ENCODE results near the gene PCNX2.

DNA sequence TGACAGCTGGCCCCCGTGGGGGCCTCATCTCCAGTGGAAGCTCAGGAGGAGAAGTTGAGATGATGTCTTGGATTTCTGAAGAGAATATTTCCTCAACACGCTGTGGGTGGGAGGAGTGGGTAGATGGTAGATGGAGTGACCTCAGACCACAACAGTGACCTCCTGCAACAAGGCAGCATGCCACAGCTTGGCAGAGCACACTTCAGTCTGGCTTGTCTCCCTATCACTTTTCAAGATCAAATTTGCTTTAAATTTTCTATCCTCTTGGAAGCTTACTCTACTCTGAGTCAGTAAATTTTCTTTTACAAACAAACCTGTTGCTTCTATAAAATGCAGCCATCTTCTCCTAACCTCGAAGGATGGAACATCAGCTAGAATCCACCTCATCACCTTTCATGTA lies 285.4 kb downstream of the PCNX2 start:
- TF ChIP-seq POLR2A (IDR thresholded peaks at IDR 0.05) (no peak), EP300 (IDR thresholded peaks at IDR 0.05) (no peak), POLR2AphosphoS5 (IDR thresholded peaks at IDR 0.05) (no peak)
- TF ChIP-seq, protein P1, sequence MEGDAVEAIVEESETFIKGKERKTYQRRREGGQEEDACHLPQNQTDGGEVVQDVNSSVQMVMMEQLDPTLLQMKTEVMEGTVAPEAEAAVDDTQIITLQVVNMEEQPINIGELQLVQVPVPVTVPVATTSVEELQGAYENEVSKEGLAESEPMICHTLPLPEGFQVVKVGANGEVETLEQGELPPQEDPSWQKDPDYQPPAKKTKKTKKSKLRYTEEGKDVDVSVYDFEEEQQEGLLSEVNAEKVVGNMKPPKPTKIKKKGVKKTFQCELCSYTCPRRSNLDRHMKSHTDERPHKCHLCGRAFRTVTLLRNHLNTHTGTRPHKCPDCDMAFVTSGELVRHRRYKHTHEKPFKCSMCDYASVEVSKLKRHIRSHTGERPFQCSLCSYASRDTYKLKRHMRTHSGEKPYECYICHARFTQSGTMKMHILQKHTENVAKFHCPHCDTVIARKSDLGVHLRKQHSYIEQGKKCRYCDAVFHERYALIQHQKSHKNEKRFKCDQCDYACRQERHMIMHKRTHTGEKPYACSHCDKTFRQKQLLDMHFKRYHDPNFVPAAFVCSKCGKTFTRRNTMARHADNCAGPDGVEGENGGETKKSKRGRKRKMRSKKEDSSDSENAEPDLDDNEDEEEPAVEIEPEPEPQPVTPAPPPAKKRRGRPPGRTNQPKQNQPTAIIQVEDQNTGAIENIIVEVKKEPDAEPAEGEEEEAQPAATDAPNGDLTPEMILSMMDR (IDR thresholded peaks at IDR 0.05), result no peak
